Osteocyte (in vitro differentiated cells): ENCODE data around the gene ARL8B. TPM values are rescaled to one million over a fixed set of nuclear protein-coding genes. Genes with fewer than 3 reads are reported as not detected.

ENCODE experiments used
- DNase-seq: peaks from one replicate; pipeline ENCODE4 v3.0.0; 2021; ENCODE audit warnings: mixed read lengths; ENCODE audit not compliant: unreplicated experiment; ENCODE audit errors: extremely low spot score
- H3K27ac Mint-ChIP-seq: one replicate; pipeline ENCODE4 v1.8.0; 2021; ENCODE audit warnings: mild to moderate bottlenecking, mixed read lengths; ENCODE audit not compliant: unreplicated experiment
- H3K27me3 Mint-ChIP-seq: one replicate; pipeline ENCODE4 v1.8.0; 2021; ENCODE audit warnings: mixed read lengths; ENCODE audit not compliant: unreplicated experiment
- H3K36me3 Mint-ChIP-seq: one replicate; pipeline ENCODE4 v1.8.0; 2021; ENCODE audit warnings: mixed read lengths; ENCODE audit not compliant: unreplicated experiment
- H3K4me1 Mint-ChIP-seq: one replicate; pipeline ENCODE4 v1.8.0; 2021; ENCODE audit warnings: mixed read lengths; ENCODE audit not compliant: unreplicated experiment
- H3K4me3 Mint-ChIP-seq: one replicate; pipeline ENCODE4 v1.8.0; 2021; ENCODE audit warnings: mild to moderate bottlenecking, moderate library complexity, mixed read lengths; ENCODE audit not compliant: unreplicated experiment
- H3K9me3 Mint-ChIP-seq: one replicate; pipeline ENCODE4 v1.8.0; 2021; ENCODE audit warnings: mixed read lengths; ENCODE audit not compliant: unreplicated experiment
- total RNA-seq: library from RNA; stranded (reverse); gene quantifications from 2 replicates; pipeline ENCODE4 v1.2.1, GENCODE V29; 2021
- TF ChIP-seq, protein P1 (sequence below): fragments of 200-600 bp; sonication (generic); IDR thresholded peaks from 2 replicates; pipeline ENCODE4 v1.5.0; 2021; ENCODE audit warnings: antibody characterized with exemption, mild to moderate bottlenecking, moderate library complexity

The ARL8B gene
- total RNA-seq, 1 donor from 2014 or later, result 86.0 TPM

- Mint-ChIP-seq H3K27ac (no peak overlapping the region), H3K27me3 (no peaks in the 10 kb centered on the region)
Observed at GRCh38 chr3:5212628-5213573, 90.8 kb downstream of the ARL8B start.

DNA sequence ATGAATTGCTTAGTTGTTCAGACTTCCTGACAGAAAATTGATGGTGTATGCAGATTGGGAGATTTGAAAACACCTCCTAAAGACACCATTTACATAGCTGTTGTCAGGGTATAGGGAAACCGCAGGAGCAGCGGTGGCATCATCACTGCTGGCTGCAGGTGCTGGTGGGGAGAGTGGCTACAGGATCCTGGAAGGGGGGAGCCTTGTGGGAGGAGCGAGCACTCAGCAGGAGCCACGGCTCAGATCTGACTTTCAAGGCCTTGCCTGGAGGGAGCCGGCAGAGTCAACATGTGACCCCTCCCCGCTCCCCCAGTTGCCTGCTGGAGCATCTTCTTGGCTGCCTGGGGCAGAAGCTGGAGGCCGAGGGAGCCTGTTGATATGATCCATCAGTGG is 91.5 kb downstream of the ARL8B start:
- no peak overlapping the region for H3K4me3 Mint-ChIP-seq
- no peak for DNase-seq
- no peaks in the 10 kb centered on the region for H3K4me1 Mint-ChIP-seq
- peaks cover 65% of the 10 kb centered on the region for H3K36me3 Mint-ChIP-seq
- H3K27me3 Mint-ChIP-seq, result no peaks in the 10 kb centered on the region
- TF ChIP-seq, protein P1, sequence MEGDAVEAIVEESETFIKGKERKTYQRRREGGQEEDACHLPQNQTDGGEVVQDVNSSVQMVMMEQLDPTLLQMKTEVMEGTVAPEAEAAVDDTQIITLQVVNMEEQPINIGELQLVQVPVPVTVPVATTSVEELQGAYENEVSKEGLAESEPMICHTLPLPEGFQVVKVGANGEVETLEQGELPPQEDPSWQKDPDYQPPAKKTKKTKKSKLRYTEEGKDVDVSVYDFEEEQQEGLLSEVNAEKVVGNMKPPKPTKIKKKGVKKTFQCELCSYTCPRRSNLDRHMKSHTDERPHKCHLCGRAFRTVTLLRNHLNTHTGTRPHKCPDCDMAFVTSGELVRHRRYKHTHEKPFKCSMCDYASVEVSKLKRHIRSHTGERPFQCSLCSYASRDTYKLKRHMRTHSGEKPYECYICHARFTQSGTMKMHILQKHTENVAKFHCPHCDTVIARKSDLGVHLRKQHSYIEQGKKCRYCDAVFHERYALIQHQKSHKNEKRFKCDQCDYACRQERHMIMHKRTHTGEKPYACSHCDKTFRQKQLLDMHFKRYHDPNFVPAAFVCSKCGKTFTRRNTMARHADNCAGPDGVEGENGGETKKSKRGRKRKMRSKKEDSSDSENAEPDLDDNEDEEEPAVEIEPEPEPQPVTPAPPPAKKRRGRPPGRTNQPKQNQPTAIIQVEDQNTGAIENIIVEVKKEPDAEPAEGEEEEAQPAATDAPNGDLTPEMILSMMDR, result no peak
- H3K27ac Mint-ChIP-seq, result no peak overlapping the region
- no peaks in the 10 kb centered on the region for H3K9me3 Mint-ChIP-seq

More at GRCh38 chr3:5212628-5213573, 90.8 kb downstream of the ARL8B start:
- no peaks in the 10 kb centered on the region for H3K4me1 Mint-ChIP-seq
- H3K4me3 Mint-ChIP-seq, result no peak overlapping the region
- no peak for DNase-seq
- no peaks in the 10 kb centered on the region for H3K9me3 Mint-ChIP-seq
- TF ChIP-seq, protein P1, result no peak
- peaks cover 65% of the 10 kb centered on the region for H3K36me3 Mint-ChIP-seq

DNA sequence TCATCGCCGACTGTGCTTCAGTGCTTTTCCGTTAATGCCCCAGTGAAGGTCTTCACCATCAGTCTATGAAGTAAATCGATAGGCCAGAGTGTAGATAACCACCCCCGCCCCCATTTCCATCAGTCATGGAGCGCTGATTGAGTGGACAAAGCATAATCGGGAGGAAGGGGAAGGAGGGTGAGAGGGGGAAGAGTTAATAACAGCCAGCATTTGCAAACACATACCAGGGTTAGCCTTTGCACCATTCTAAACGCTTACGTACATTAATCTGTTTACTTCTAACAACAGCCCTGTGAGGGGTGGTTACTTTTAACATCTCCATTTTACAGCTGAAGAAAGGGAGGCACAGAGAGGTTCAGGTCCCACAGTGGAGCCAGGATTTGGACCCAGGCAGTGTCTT is 92.3 kb downstream of the ARL8B start:
- H3K4me1 Mint-ChIP-seq, result no peaks in the 10 kb centered on the region
- no peak for DNase-seq
- TF ChIP-seq, protein P1, result no peak
- H3K27ac Mint-ChIP-seq, result no peak overlapping the region
- H3K9me3 Mint-ChIP-seq, result no peaks in the 10 kb centered on the region
- no peaks in the 10 kb centered on the region for H3K27me3 Mint-ChIP-seq
- H3K4me3 Mint-ChIP-seq, result no peak overlapping the region
- H3K36me3 Mint-ChIP-seq, result peaks cover 64% of the 10 kb centered on the region

DNA sequence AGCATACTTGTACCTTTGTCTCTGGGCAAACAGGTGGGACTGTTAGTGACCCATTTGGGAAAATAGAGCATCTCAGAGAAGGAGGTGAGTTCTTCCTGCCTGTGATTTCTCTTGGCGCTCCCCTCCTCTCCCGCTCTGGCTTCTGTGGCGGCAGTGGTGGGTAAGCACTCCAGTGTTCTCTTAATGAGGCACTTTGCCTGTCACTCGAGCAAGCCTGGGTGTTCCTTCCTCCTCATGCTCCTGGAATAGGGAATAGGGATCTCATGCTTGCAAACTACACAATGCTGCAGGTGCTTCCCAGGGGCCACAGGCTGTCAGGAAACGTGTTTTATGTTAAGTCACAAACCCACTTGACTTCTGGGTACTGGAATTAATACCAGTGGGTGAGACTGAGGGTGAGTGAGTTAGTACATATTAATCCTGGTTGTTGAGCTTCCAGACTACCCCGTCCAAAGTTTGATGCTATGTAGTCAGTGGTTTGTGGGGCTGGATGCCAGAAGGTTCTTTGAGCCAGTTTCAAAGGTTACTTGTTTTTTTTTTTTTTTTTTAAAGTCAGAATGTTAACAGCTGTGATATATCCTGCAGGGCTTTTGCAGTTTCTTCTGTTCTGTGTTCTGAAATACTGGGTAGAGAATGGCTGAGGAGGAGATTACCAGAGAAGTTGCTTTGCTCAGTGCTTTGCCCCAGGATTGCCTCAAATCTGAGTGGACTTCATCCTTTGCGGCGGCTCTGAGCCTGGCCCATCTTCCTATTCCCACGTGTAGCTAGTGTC is 95.9 kb downstream of the ARL8B start:
- TF ChIP-seq, protein P1, result no peak
- no peak overlapping the region for H3K4me3 Mint-ChIP-seq
- H3K36me3 Mint-ChIP-seq, result peaks cover 36% of the 10 kb centered on the region
- H3K9me3 Mint-ChIP-seq, result no peaks in the 10 kb centered on the region
- no peak overlapping the region for H3K27ac Mint-ChIP-seq
- no peak for DNase-seq
- H3K27me3 Mint-ChIP-seq, result no peaks in the 10 kb centered on the region
- H3K4me1 Mint-ChIP-seq, result no peaks in the 10 kb centered on the region

DNA sequence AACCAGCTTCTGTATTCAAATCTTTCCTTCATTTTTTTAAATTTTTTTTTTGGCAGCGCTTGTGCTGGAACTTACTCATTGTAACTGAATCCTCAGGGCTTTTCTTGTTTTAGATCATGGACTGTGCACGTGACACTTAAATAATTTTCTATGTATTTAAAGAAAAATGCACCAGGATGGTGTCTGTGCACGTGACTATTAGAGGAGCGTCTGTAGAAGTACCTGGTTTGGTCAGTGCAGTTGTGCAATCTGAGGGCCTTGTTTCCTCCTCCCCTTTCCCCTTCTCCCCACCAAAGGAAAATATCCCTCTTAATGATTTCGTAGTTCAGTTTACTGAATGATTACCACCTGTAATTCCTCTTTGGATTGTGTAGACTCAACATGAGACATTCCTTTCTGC is 96.7 kb downstream of the ARL8B start:
- TF ChIP-seq, protein P1, result no peak
- Mint-ChIP-seq H3K27me3 (no peaks in the 10 kb centered on the region), H3K9me3 (no peaks in the 10 kb centered on the region), H3K4me1 (no peaks in the 10 kb centered on the region), H3K4me3 (no peak overlapping the region), H3K36me3 (peaks cover 32% of the 10 kb centered on the region), H3K27ac (no peak overlapping the region)
- no peak for DNase-seq
